GM06990 (cell line): ENCODE results near the gene PSPH.

Source experiments
- DNase-seq: peaks from one replicate; pipeline ENCODE4 v3.0.0-alpha.2; 2011; ENCODE audit not compliant: insufficient read length; ENCODE audit errors: extremely low read depth
- H3K27me3 ChIP-seq: replicated peaks from 2 replicates; pipeline ENCODE4 v1.6.0; 2011; ENCODE audit warnings: low read length; ENCODE audit not compliant: control insufficient read depth, insufficient read depth
- H3K36me3 ChIP-seq: 2 replicates; pipeline ENCODE4 v1.5.1; 2011; ENCODE audit warnings: low read length; ENCODE audit not compliant: control insufficient read depth, insufficient read depth
- H3K4me3 ChIP-seq: replicated peaks from 2 replicates; pipeline ENCODE4 v1.5.1; 2011; ENCODE audit warnings: low read depth, mild to moderate bottlenecking, control low read depth, low read length
- CTCF ChIP-seq: IDR thresholded peaks from 2 replicates; pipeline ENCODE4 v1.5.1; 2011; ENCODE audit warnings: low read length, control low read depth, mild to moderate bottlenecking, inconsistent platforms; ENCODE audit not compliant: insufficient read depth, poor library complexity, severe bottlenecking

PSPH gene

GRCh38 chr7:55964261-55965099 is 86.8 kb downstream of the PSPH start, which contains the start of gene NIPSNAP2:
TSS of gene NIPSNAP2 (plus strand) at chr7:55964585. CDS start at chr7:55964610, 25 bp downstream.
- no peaks in the 10 kb centered on the region; the same call in 1 of the 2 replicates for H3K36me3 ChIP-seq
- DNase-seq, result peak; percentile 78
- no peaks in the 10 kb centered on the region for H3K27me3 ChIP-seq
- TF ChIP-seq CTCF, result no peak
- peak within 1 kb of the TSS; percentile 79 for H3K4me3 ChIP-seq

GRCh38 chr7:55963584-55964168 is 87.6 kb downstream of the PSPH start:
- H3K4me3 ChIP-seq, result peak overlapping the region; percentile 56
- H3K36me3 ChIP-seq, result no peaks in the 10 kb centered on the region; the same call in 1 of the 2 replicates
- DNase-seq, result no peak
- no peaks in the 10 kb centered on the region for H3K27me3 ChIP-seq
- TF ChIP-seq CTCF, result no peak

GRCh38 chr7:55962014-55962413 is 89.2 kb downstream of the PSPH start:
- no peak for TF ChIP-seq CTCF
- Histone ChIP-seq H3K4me3 (no peak overlapping the region), H3K36me3 (no peaks in the 10 kb centered on the region), H3K27me3 (no peaks in the 10 kb centered on the region)
- no peak for DNase-seq
